Inflammatory macrophage (primary cell): ENCODE measurements around the gene FBXW11.
"Not testable (repeated sequence)": the region's sequence is repeated elsewhere in the genome, so short reads cannot be mapped to it uniquely, and the experiment has no call there.

ENCODE experiments used
- DNase-seq, 2 donors: peaks; one replicate each; pipeline ENCODE4 v3.0.0-alpha.2; 2020 to 2022
- total RNA-seq, 18 experiments: gene quantifications; one replicate each; lab custom pipeline; 2026; ENCODE audit warnings: mixed read lengths in 6 of 18, inconsistent platforms in 2 of 18; lab: John Stamatoyannopoulos, UW

The FBXW11 gene
- total RNA-seq, result 67.5 to 261 (median 114) reads per million in 18 experiments

GRCh38 chr5:172006321-172007174, at the start of gene FBXW11:
TSS of gene FBXW11 (minus strand) at chr5:172006638. CDS start at chr5:172006502, 136 bp downstream.
- peak; percentile 96 to 98 for DNase-seq

- no peak for DNase-seq
Measured at GRCh38 chr5:172055996-172056395, 49.6 kb upstream of the FBXW11 start.

- DNase-seq, result no peak
Measured at GRCh38 chr5:172055421-172055820, 49.0 kb upstream of the FBXW11 start.

GRCh38 chr5:172054611-172055153, 48.2 kb upstream of the FBXW11 start:
- DNase-seq, result no peak

- DNase-seq, result peak in 1 of 2 donors; percentile 68
Measured at GRCh38 chr5:172052450-172053236, 46.2 kb upstream of the FBXW11 start.

- peak in 1 of 2 donors; percentile 38 for DNase-seq
Measured at GRCh38 chr5:172051643-172052339, 45.4 kb upstream of the FBXW11 start.

- peak; percentile 54 to 77 for DNase-seq
Measured at GRCh38 chr5:172050080-172050479, 43.6 kb upstream of the FBXW11 start.

GRCh38 chr5:172049226-172049796, 42.9 kb upstream of the FBXW11 start:
- no peak for DNase-seq

GRCh38 chr5:172048539-172049101, 42.2 kb upstream of the FBXW11 start:
- DNase-seq, result no peak

GRCh38 chr5:172048170-172048422, 41.7 kb upstream of the FBXW11 start:
- no peak for DNase-seq

GRCh38 chr5:172046593-172046992, 40.2 kb upstream of the FBXW11 start:
- DNase-seq, result peak; percentile 24 to 27

- no peak for DNase-seq
Measured at GRCh38 chr5:172045315-172045632, 38.8 kb upstream of the FBXW11 start.

- DNase-seq, result no peak
Measured at GRCh38 chr5:172044631-172045314, 38.3 kb upstream of the FBXW11 start.

GRCh38 chr5:172043865-172044264, 37.4 kb upstream of the FBXW11 start:
- no peak for DNase-seq

- DNase-seq, result no peak
Measured at GRCh38 chr5:172042183-172042582, 35.7 kb upstream of the FBXW11 start.

- peak in 1 of 2 donors; percentile 26 for DNase-seq
Measured at GRCh38 chr5:172038167-172038566, 31.7 kb upstream of the FBXW11 start.

- peak in 1 of 2 donors; percentile 53 for DNase-seq
Measured at GRCh38 chr5:172035049-172035448, 28.6 kb upstream of the FBXW11 start.

- no peak for DNase-seq
Measured at GRCh38 chr5:172031894-172032461, 25.5 kb upstream of the FBXW11 start.

GRCh38 chr5:172029876-172030275, 23.4 kb upstream of the FBXW11 start:
- no peak for DNase-seq

GRCh38 chr5:172028167-172028566, 21.7 kb upstream of the FBXW11 start:
- no peak for DNase-seq

GRCh38 chr5:172020110-172020786, 13.8 kb upstream of the FBXW11 start:
- not testable (repeated sequence) for DNase-seq
